B cell (primary cell): ENCODE measurements around the gene ANKS4B. TPM values are rescaled to one million over a fixed set of nuclear protein-coding genes. Genes with fewer than 3 reads are reported as not detected.

Experiments used
- ATAC-seq: fragments of 200-7000 bp; cut with Tn5 transposase; one replicate; pipeline ENCODE4 v1.10.0; 2021; ENCODE audit warnings: low read depth, mild to moderate bottlenecking, moderate number of reproducible peaks, moderate library complexity
- CTCF ChIA-PET: fragments of 350-600 bp; sonication (Branson Sonifier 250); formaldehyde crosslinking; loops from one replicate; lab custom pipeline; 2021; ENCODE audit warnings: antibody characterized with exemption, inconsistent platforms; lab: Charles Lee
- POLR2A ChIA-PET: fragments of 350-600 bp; sonication (Branson Sonifier 250); formaldehyde crosslinking; loops from one replicate; lab custom pipeline; 2021; ENCODE audit warnings: antibody characterized with exemption; lab: Charles Lee
- DNase-seq: peaks from one replicate; pipeline ENCODE4 v3.0.0; 2013
- H2AFZ ChIP-seq: 2 replicates; pipeline ENCODE4 v1.6.1; 2012; ENCODE audit warnings: mild to moderate bottlenecking, low read depth, low read length; ENCODE audit not compliant: insufficient read depth, poor library complexity, severe bottlenecking
- H3K27ac ChIP-seq, 2 donors: 1 replicate in 1 of 2; 2 replicates in 1 of 2; pipeline ENCODE4 v1.5.1; 2012 to 2013; ENCODE audit warnings: low read length in 2 of 2, mild to moderate bottlenecking in 2 of 2, moderate library complexity in 1 of 2
- H3K27me3 ChIP-seq, 4 experiments: fragments of 200-600 bp in 1 of 4; sonication (generic) in 1 of 4; replicated peaks in 1 of 4; 1 replicate in 2 of 4; 2 replicates in 2 of 4; pipeline versions ENCODE4 v1.6.1 to v1.7.0; 2013 to 2016; ENCODE audit warnings: low read length in 3 of 4, mild to moderate bottlenecking in 2 of 4, mixed read lengths in 1 of 4, moderate library complexity in 1 of 4; ENCODE audit not compliant: insufficient read depth in 4 of 4, control insufficient read depth in 3 of 4; ENCODE audit errors: control extremely low read depth in 1 of 4
- H3K36me3 ChIP-seq, 2 experiments: replicated peaks in 1 of 2; 1 replicate in 1 of 2; 2 replicates in 1 of 2; pipeline versions ENCODE4 v1.6.1 to v1.7.1; 2013; ENCODE audit warnings: low read length in 1 of 2; ENCODE audit not compliant: insufficient read depth in 2 of 2, control insufficient read depth in 1 of 2; ENCODE audit errors: control extremely low read depth in 1 of 2, extremely low read depth in 1 of 2
- H3K4me1 ChIP-seq, 2 donors: fragments of 200-600 bp in 1 of 2; sonication (generic) in 1 of 2; 1 replicate in 1 of 2; 2 replicates in 1 of 2; pipeline versions ENCODE4 v1.5.1 to v1.6.1; 2013 to 2017; ENCODE audit warnings: low read length in 2 of 2; ENCODE audit not compliant: control insufficient read depth in 2 of 2, insufficient read depth in 2 of 2
- H3K4me2 ChIP-seq: replicated peaks from 2 replicates; pipeline ENCODE3; 2012; ENCODE audit warnings: mild to moderate bottlenecking, low read depth, low read length; ENCODE audit not compliant: poor library complexity, severe bottlenecking
- H3K4me3 ChIP-seq, 5 experiments: fragments of 200-600 bp in 1 of 5; sonication (generic) in 1 of 5; 1 replicate in 3 of 5; 2 replicates in 2 of 5; pipeline versions ENCODE4 v1.5.1 to v1.7.0; 2011 to 2016; ENCODE audit warnings: low read length in 4 of 5, mild to moderate bottlenecking in 4 of 5, low read depth in 2 of 5, control low read depth in 1 of 5, moderate library complexity in 1 of 5; ENCODE audit not compliant: insufficient read depth in 1 of 5; ENCODE audit errors: control extremely low read depth in 1 of 5, extremely low read depth in 1 of 5
- H3K79me2 ChIP-seq: fragments of 200-600 bp; sonication (generic); one replicate; pipeline ENCODE4 v1.6.0; 2016; ENCODE audit warnings: low read length; ENCODE audit not compliant: control insufficient read depth, insufficient read depth
- H3K9ac ChIP-seq: fragments of 200-600 bp; sonication (generic); 2 replicates; pipeline ENCODE4 v1.6.1; 2017; ENCODE audit warnings: mild to moderate bottlenecking, low read length, moderate library complexity
- H3K9me3 ChIP-seq, 3 donors: one replicate each; pipeline versions ENCODE4 v1.6.1 to v1.7.1; 2013; ENCODE audit warnings: low read length in 2 of 3; ENCODE audit not compliant: control insufficient read depth in 2 of 3, insufficient read depth in 1 of 3; ENCODE audit errors: control extremely low read depth in 1 of 3
- H4K20me1 ChIP-seq: 2 replicates; pipeline ENCODE4 v1.6.0; 2012; ENCODE audit warnings: mild to moderate bottlenecking, low read length; ENCODE audit not compliant: insufficient read depth, control insufficient read depth, poor library complexity, severe bottlenecking
- H3K27ac Mint-ChIP-seq: one replicate; pipeline ENCODE4 v1.8.0; 2021; ENCODE audit warnings: mixed read lengths
- H3K27me3 Mint-ChIP-seq: one replicate; pipeline ENCODE4 v1.8.0; 2021; ENCODE audit warnings: mixed read lengths
- H3K4me1 Mint-ChIP-seq: one replicate; pipeline ENCODE4 v1.8.0; 2021; ENCODE audit warnings: mixed read lengths
- H3K4me3 Mint-ChIP-seq: one replicate; pipeline ENCODE4 v1.8.0; 2021; ENCODE audit warnings: mixed read lengths
- H3K9me3 Mint-ChIP-seq: one replicate; pipeline ENCODE4 v1.8.0; 2022; ENCODE audit warnings: mixed read lengths; ENCODE audit not compliant: insufficient read depth
- CTCF ChIP-seq: fragments of 200-600 bp; IDR thresholded peaks from one replicate; pipeline ENCODE4 v1.8.0; 2022; ENCODE audit warnings: antibody characterized with exemption, mild to moderate bottlenecking
- EZH2 ChIP-seq: IDR thresholded peaks from 2 replicates; pipeline ENCODE4 v1.6.1; 2012; ENCODE audit warnings: borderline replicate concordance, low read depth, mild to moderate bottlenecking, moderate library complexity, low read length; ENCODE audit not compliant: insufficient read depth, poor library complexity, severe bottlenecking
- WGBS: methylation state at CpG from one replicate; pipeline ENCODE4 v1.1.5; 2013; ENCODE audit warnings: missing lambda C conversion rate; ENCODE audit not compliant: insufficient coverage; 5-methylcytosine and 5-hydroxymethylcytosine counted together
- intact Hi-C: fragments of 100-400 bp; cut with micrococcal nuclease; formaldehyde crosslinking; loops from one replicate; pipeline ENCODE4 v1.10.0; 2022
- polyA plus RNA-seq: library from polyadenylated mRNA; depleted of rRNA; stranded (reverse); fragments of >200 nt; gene quantifications from 2 replicates; pipeline ENCODE4 v1.2.3, GENCODE V29; 2012
- total RNA-seq, 2 donors: library from RNA; stranded (reverse); fragments of 120-200 nt in 1 of 2; gene quantifications; 1 replicate in 1 of 2; 2 replicates in 1 of 2; pipeline versions ENCODE4 v1.2.3 to v1.2.4, GENCODE V29; 2013 to 2022

The ANKS4B gene
- total and polyA plus RNA-seq, 2 donors (not counting 1 experiment from before 2014, with no cell fraction given) = not detected

- peaks cover 0 to 17% (median 5%) of the 10 kb centered on the region in 4 experiments for H3K27me3 ChIP-seq
- peaks cover 7% of the 10 kb centered on the region for H3K79me2 ChIP-seq
- peaks cover 34 to 36% of the 10 kb centered on the region in 2 donors for H3K4me1 ChIP-seq
- H3K36me3 ChIP-seq = no peaks in the 10 kb centered on the region
- intact Hi-C loops = no loop called here
- H3K9me3 ChIP-seq = peaks cover 0 to 4% (median 0%) of the 10 kb centered on the region in 3 donors
- no peak overlapping the region for H3K9ac ChIP-seq
- H3K9me3 Mint-ChIP-seq = no peaks in the 10 kb centered on the region
- ChIA-PET CTCF (interaction anchor here (5.9 to 6.9 kb wide), 2 partner anchors 10 to 87 kb away, joined by 28 to 65 read pairs; no protein-coding TSS in a partner anchor), POLR2A (no interaction called here)
- no peak overlapping the region for H3K4me2 ChIP-seq
- no peak overlapping the region for H3K27ac Mint-ChIP-seq
- H3K4me1 Mint-ChIP-seq = peaks cover 39% of the 10 kb centered on the region
- peaks cover 18% of the 10 kb centered on the region for H3K27me3 Mint-ChIP-seq
- no peaks in the 10 kb centered on the region for H4K20me1 ChIP-seq
- no peak overlapping the region for H2AFZ ChIP-seq
- no peak for TF ChIP-seq CTCF
- TF ChIP-seq EZH2 = no peak
- no peak overlapping the region for H3K4me3 Mint-ChIP-seq
- ATAC-seq (no peak), DNase-seq (peak; percentile 16)
- WGBS = 92% methylated on average over 2 of the region's 5 CpGs
- H3K4me3 ChIP-seq = no peak overlapping the region
- no peak overlapping the region for H3K27ac ChIP-seq
Observed at GRCh38 chr16:21274172-21274726, 40.8 kb downstream of the ANKS4B start.

- Histone ChIP-seq H3K9ac (no peak overlapping the region), H4K20me1 (no peaks in the 10 kb centered on the region), H3K4me2 (no peak overlapping the region), H3K4me1 (peaks cover 34 to 36% of the 10 kb centered on the region in 2 donors), H3K9me3 (peaks cover 0 to 4% (median 0%) of the 10 kb centered on the region in 3 donors), H3K79me2 (peaks cover 7% of the 10 kb centered on the region), H2AFZ (no peak overlapping the region), H3K36me3 (no peaks in the 10 kb centered on the region), H3K4me3 (no peak overlapping the region), H3K27me3 (peaks cover 0 to 17% (median 5%) of the 10 kb centered on the region in 4 experiments), H3K27ac (no peak overlapping the region)
- H3K27me3 Mint-ChIP-seq = peaks cover 21% of the 10 kb centered on the region
- CTCF ChIA-PET = interaction anchor here (0.8 to 6.9 kb wide), 6 partner anchors 8 to 88 kb away, joined by 3 to 65 read pairs (median 6); no protein-coding TSS in a partner anchor
- POLR2A ChIA-PET = interaction anchor here (0.6 kb wide), 1 partner anchor 25 kb away, joined by 8 read pairs; no protein-coding TSS in a partner anchor
- peaks cover 39% of the 10 kb centered on the region for H3K4me1 Mint-ChIP-seq
- no peak for DNase-seq
- H3K27ac Mint-ChIP-seq = no peak overlapping the region
- intact Hi-C loops = no loop called here
- H3K9me3 Mint-ChIP-seq = no peaks in the 10 kb centered on the region
- no CpG with 5 or more reads among the region's 3 CpGs for WGBS
- H3K4me3 Mint-ChIP-seq = no peak overlapping the region
- ATAC-seq = no peak
- TF ChIP-seq EZH2 (no peak), CTCF (no peak)
Observed at GRCh38 chr16:21275529-21275928, 42.0 kb downstream of the ANKS4B start.
